Measurements from ENCODE around the gene RICTOR.

Gene RICTOR

GRCh38 chr5:38929838-38930237 is 144.4 kb downstream of the RICTOR start:
- no peak for DNase-seq

GRCh38 chr5:38927470-38927869 is 146.7 kb downstream of the RICTOR start:
- DNase-seq = no peak

- no peak for DNase-seq
These were observed 148.1 kb downstream of the RICTOR start for GRCh38 chr5:38926121-38926520.

DNA sequence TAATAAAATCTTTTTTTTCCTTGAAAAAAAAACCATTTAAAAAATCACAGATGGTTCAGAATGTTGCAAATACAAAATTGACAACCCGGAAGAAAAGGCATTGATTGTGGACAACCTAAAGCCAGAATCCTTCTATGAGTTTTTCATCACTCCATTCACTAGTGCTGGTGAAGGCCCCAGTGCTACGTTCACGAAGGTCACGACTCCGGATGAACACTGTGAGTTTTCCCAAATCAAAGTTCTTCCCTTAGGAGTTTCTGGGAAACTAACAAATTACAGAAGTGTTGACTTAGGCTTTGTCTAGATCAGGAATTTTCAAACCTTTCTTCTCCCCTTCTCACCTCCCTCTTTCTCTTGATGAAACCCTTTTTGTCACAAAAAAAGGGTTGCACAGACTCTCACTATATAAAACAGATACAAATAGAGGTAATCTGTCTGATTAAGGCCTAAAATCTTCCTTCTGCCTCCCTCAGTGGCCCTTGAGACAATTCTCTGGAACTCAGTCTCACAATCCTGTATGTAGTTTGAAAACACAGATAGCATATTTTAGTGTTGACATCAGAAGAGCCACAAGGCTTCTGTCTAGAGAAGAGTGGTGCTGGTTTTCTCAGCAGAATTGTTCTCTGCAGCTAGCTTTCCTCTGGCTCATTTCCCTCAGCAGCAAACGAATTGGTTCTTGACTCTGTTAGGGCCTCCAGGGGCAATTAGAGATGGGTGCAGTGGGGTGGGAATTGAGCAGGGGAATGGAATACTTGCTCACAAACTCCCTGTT is 148.9 kb downstream of the RICTOR start:
- no peak for DNase-seq

DNA sequence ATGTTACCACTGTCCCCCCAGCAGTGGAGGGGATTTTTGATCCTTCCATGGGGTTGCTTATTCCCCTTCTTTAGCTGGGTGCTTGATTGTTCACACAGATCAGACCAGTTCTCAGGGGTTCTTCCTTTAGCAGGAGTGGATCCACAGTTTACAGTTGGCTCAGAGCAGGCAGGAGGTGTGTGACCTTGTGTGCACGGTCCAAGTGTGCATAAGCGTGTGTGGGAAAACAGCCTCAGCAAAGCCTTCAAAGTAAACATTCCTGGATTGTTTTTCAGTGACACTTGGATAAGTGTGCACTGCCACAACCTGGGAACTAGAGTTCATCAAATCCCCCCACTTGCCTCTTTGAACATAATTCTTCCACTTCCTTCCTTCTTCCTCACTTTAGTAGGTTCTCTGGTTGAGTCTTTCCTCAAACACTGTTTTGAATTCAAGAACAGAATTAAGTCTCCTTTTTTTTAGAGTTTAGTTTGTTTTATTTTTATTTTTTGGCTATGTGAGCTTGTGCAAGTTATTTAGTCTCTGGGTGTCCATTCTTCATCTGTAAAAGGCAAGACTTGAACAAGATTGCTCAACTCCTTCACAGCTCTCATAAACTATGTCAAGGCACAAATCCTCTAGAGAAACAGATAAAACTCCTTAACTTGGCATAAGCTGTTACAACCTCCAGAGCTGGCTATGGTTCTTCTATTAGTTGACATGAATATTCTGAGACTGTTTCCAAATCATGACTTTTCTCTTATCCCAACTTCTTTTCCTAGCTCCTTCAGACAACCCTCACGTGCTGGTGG is 150.3 kb downstream of the RICTOR start:
- no peak for DNase-seq

DNA sequence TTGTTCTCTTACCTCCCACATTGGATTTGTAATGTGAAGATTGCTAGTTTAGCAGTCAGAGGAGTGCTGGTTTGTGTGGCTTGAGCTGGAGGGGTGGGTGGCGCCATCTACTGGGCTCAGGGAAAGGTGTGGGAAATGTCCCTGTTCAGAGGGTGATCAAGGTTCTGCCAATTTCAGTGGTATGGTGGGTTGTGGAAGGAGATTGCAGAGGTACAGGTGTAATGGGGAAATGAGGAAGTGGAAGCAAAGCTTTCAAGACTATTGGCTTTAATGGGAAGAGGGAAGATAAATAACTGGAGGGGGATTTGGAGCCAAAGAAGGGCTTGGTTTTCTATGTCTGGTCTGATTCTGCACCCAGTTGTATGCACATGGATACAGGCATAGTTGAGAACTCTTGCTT is 152.0 kb downstream of the RICTOR start:
- no peak for DNase-seq

GRCh38 chr5:38921174-38921573 is 153.0 kb downstream of the RICTOR start:
- DNase-seq = no peak

DNA sequence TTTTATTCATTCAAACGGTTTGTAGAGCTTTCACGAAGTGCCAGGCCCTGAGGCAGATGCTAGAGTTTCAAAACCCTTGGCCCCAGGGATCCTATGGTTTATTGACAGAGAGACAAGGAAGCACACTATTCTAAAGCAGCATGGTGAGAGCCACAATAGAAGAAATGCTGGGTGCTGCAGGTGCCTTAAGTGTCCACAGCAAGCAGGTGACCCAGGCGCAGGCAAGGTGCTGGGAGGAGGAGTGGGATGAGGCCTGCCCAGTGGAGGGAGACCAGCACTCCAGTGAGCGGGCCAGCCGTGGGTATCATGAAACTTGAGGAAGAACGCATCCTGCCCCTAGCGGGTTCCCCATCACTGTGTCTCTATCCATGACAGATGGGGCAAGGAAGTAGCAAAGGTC is 157.4 kb downstream of the RICTOR start:
- DNase-seq = no peak

DNA sequence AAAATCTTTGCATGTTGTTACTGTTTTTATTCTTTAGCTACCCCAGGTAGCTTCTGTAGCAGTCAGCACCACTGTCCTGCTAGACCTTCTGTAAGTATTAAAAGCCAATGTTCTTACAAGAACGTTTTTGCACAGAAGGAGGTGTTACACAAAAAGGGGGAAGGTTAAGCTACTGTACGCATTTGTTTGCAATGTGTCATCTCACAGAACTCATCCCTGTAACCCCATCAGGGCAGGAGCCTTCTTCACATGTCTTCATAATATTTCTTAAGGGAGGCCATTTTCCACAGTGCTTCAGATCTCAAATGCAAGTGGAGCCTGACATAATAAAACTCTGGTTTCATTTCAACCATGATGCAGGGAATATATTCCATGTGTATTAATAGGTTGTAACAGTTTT is 160.5 kb downstream of the RICTOR start:
- no peak for DNase-seq

DNA sequence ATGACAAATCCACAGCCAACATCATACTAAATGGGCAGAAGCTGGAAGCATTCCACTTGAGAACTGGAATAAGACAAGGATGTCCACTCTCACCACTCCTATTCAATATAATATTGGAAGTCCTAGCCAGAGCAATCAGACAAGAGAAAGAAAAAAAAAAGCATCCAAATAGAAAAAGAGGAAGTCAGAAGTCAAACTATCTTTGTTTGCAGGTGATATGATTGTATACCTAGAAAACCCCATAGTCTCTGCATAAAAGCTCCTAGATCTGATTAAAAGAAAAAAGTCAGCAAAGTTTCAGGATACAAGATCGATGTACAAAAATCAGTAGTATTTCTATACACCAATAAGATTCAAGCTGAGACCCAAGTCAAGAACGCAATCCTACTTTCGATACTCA is 162.3 kb downstream of the RICTOR start:
- no peak for DNase-seq

DNA sequence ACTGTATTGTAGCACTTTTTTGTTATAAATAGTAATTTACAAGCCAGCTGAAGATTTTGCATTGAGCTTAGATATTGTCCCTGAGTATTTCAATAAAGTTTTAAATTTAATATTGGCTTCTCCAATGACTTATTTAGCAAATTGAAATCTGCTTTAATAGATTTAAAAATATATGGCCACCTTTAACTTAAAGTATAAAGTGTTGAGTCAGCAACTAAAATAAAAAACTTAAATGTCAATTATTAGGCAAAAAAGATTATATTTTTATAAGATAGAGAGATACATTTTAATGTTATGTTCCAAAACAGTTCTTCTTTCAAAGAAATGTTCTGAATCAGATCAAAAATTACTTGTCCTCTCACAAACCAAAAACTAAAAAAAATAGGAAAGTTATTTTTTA is 167.7 kb downstream of the RICTOR start:
- DNase-seq = no peak

DNA sequence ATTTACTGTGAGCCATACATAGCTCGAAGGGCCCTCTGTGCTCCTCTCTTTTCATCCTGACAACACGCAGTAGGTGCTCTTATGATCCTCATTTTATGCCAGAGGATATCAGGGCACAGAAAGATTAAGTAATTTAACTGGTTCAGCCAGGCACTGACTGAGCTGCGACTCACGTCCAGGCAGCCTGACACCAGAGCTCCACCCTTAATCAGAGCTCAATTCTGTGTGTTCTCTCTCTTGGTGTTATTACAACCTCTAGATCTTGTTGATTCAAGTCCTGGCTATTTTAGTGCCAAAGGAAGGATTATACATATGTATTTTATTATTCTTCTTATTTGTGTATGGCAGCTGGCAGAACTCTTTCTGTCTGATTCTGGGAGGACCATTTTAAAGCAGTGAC is 168.7 kb downstream of the RICTOR start:
- DNase-seq = no peak

DNA sequence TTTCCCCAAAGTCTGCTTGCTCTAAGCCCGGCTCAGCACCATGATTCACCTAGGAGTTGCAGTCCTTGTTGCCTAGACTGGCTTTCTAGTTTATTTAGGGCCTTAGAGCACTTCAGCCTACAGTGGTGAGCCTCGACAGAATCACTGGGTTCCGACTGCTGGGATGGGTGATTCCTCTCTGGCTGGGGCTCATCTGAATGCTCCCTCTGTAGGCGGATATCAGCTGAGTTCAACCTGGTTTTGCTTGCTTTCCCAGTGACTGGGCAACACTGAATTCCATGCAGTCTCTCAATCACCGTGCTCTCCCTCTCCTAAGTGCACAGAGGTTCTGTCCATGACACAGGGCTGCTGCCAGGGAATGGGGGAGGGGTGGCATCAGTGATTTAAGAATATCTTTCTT is 174.3 kb downstream of the RICTOR start:
- DNase-seq = no peak

GRCh38 chr5:38896760-38897159 is 177.4 kb downstream of the RICTOR start:
- no peak for DNase-seq

- DNase-seq = no peak
These were observed 181.8 kb downstream of the RICTOR start for GRCh38 chr5:38892363-38892762.

DNA sequence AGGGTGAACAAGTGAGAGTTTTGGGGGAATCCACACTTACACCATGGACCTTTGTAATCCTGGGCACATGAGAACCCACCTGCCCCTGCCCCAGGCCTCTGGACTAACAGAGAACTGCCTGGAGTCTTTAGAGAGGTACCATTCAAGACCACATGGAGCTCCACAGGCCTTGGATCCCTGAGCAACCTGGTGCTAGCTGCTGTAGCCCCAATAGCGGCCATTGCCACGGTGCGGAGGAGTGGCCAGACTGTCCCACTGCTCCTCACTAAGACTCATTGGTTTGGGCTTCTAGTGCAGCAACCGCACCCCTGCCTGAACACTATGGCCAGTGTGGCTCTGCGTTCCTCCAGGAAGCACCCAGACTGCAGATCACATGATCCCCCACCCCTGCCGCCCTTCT is 182.6 kb downstream of the RICTOR start:
- no peak for DNase-seq

GRCh38 chr5:38889424-38889823 is 184.8 kb downstream of the RICTOR start:
- DNase-seq = no peak

DNA sequence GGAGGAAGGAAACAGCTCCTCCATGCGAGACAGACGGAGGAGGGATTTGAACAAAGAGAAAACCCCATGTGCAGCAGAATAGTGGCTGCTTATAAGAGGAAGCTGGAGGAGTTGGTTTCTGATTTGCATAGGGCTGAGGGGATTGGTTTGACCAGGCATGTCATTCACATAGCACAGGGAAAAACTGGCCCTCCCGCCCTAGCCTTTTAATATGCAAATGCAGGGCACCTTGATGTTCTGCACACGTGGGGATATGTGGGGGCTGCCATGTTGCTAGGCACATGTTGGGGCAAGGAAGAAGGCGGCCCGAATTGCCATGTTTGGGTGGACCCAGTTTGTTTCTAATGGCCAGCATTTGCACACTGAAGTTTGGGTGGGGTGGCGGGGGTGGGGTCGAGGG is 186.2 kb downstream of the RICTOR start:
- no peak for DNase-seq

All from amniotic stem cell (primary cell).